Transverse colon (tissue), 4 donors: ENCODE results near the gene TEX261. TPM values are rescaled to one million over a fixed set of nuclear protein-coding genes. Genes with fewer than 3 reads are reported as not detected.

Experiments
- DNase-seq: peaks from one replicate; pipeline ENCODE4 v3.0.0-alpha.2; 2019
- H3K27ac ChIP-seq, 4 donors: fragments of 200-600 bp; sonication (generic); 2 replicates each; pipeline ENCODE4 v1.5.1; 2016 to 2018; ENCODE audit warnings: inconsistent platforms in 4 of 4
- H3K27me3 ChIP-seq: fragments of 200-600 bp; sonication (generic); 2 replicates; pipeline ENCODE4 v1.5.1; 2017; ENCODE audit warnings: inconsistent platforms
- H3K36me3 ChIP-seq, 4 donors: fragments of 200-600 bp; sonication (generic); 2 replicates each; pipeline ENCODE4 v1.5.1; 2017 to 2019; ENCODE audit warnings: inconsistent platforms in 4 of 4
- H3K4me1 ChIP-seq, 4 donors: fragments of 200-600 bp; sonication (generic); 2 replicates each; pipeline ENCODE4 v1.5.1; 2017 to 2020; ENCODE audit warnings: inconsistent platforms in 4 of 4
- H3K4me3 ChIP-seq, 4 donors: fragments of 200-600 bp; sonication (generic); 1 replicate in 1 of 4; 2 replicates in 3 of 4; pipeline versions ENCODE4 v1.5.1 to v1.6.1; 2017 to 2019; ENCODE audit warnings: inconsistent platforms in 4 of 4
- H3K9me3 ChIP-seq, 2 donors: fragments of 200-600 bp; sonication (generic); 2 replicates each; pipeline ENCODE4 v1.5.1; 2017 to 2019; ENCODE audit warnings: inconsistent platforms in 2 of 2
- EP300 ChIP-seq: sonication (generic); formaldehyde crosslinking; IDR thresholded peaks from one replicate; pipeline ENCODE4 v1.6.1; 2017; ENCODE audit warnings: antibody characterized with exemption, low read depth
- POLR2A ChIP-seq: fragments of 450-650 bp; IDR thresholded peaks from one replicate; pipeline ENCODE4 v1.6.1; 2016; ENCODE audit warnings: antibody characterized with exemption, mild to moderate bottlenecking, moderate library complexity
- POLR2AphosphoS5 ChIP-seq, 3 donors: sonication (generic); formaldehyde crosslinking; IDR thresholded peaks; one replicate each; pipeline ENCODE4 v1.6.1; 2016; ENCODE audit warnings: antibody characterized with exemption in 3 of 3
- WGBS, 2 donors: methylation state at CpG; one replicate each; pipeline ENCODE4 v1.1.5; 2018; ENCODE audit warnings: low coverage in 1 of 2; 5-methylcytosine and 5-hydroxymethylcytosine counted together
- in situ Hi-C, 4 donors: fragments of 200-750 bp; cut with MboI; loops; one replicate each; pipeline versions ENCODE4 v1.15.0 to v1.15.1; 2017; ENCODE audit warnings: low sequenced_read_pairs in 3 of 4, low pct_ligation_motif_present in 1 of 4, low pct_unique_long_range_greater_than_20kb in 1 of 4
- intact Hi-C: fragments of 100-400 bp; cut with DNase I; formaldehyde crosslinking; loops from one replicate; pipeline ENCODE4 v1.15.1; 2023; ENCODE audit warnings: low total_unique reads
- total RNA-seq, 4 donors: library from RNA; depleted of rRNA; stranded (reverse); fragments of >200 nt; gene quantifications; one replicate each; pipeline ENCODE4 v1.1.0, GENCODE V29; 2016
- TF ChIP-seq, protein P1 (sequence below), 5 experiments: fragments of 200-600 bp in 3 of 5; fragments of 450-650 bp in 2 of 5; sonication (generic) in 3 of 5; IDR thresholded peaks; 1 replicate in 2 of 5; 2 replicates in 3 of 5; pipeline ENCODE4 v1.5.1; 2016 to 2017; ENCODE audit warnings: antibody characterized with exemption in 5 of 5, inconsistent platforms in 3 of 5, mild to moderate bottlenecking in 2 of 5, moderate library complexity in 1 of 5

Gene TEX261
- total RNA-seq, 4 donors from 2014 or later, result 14.6 to 34.5 (median 30.5) TPM

DNA sequence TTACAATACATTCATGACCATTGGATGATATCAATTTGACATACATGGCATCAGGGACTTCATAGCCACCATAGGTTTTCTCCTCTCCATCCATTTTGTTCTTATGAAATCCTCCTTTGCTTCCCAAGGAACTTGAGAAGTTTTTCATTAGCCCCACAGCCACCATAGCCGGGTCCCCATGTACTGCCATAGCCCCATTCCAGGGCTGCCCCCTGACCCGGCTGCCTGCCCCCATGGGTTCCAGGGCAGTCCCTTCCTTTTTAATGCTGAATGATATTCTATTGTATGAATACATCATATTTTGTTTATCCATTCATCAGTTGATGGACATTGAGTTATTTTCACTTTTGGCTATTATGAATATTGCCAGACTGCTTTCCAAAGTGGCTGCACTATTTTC lies 38.5 kb downstream of the TEX261 start:
- in situ Hi-C loops, result no loop called here
- H3K4me1 ChIP-seq, result no peaks in the 10 kb centered on the region
- DNase-seq, result no peak
- H3K4me3 ChIP-seq, result no peak overlapping the region
- WGBS, 2 donors, result 78 to 80% methylated on average over 2 of the region's 2 CpGs
- H3K27me3 ChIP-seq, result peaks cover 41% of the 10 kb centered on the region
- intact Hi-C loops, result no loop called here
- TF ChIP-seq, protein P1, sequence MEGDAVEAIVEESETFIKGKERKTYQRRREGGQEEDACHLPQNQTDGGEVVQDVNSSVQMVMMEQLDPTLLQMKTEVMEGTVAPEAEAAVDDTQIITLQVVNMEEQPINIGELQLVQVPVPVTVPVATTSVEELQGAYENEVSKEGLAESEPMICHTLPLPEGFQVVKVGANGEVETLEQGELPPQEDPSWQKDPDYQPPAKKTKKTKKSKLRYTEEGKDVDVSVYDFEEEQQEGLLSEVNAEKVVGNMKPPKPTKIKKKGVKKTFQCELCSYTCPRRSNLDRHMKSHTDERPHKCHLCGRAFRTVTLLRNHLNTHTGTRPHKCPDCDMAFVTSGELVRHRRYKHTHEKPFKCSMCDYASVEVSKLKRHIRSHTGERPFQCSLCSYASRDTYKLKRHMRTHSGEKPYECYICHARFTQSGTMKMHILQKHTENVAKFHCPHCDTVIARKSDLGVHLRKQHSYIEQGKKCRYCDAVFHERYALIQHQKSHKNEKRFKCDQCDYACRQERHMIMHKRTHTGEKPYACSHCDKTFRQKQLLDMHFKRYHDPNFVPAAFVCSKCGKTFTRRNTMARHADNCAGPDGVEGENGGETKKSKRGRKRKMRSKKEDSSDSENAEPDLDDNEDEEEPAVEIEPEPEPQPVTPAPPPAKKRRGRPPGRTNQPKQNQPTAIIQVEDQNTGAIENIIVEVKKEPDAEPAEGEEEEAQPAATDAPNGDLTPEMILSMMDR (IDR thresholded peaks at IDR 0.05), result no peak
- TF ChIP-seq EP300, result no peak
- TF ChIP-seq POLR2A, result no peak
- TF ChIP-seq POLR2AphosphoS5 (IDR thresholded peaks at IDR 0.05), result no peak
- H3K36me3 ChIP-seq, result no peaks in the 10 kb centered on the region
- no peaks in the 10 kb centered on the region for H3K9me3 ChIP-seq
- H3K27ac ChIP-seq, result no peak overlapping the region

DNA sequence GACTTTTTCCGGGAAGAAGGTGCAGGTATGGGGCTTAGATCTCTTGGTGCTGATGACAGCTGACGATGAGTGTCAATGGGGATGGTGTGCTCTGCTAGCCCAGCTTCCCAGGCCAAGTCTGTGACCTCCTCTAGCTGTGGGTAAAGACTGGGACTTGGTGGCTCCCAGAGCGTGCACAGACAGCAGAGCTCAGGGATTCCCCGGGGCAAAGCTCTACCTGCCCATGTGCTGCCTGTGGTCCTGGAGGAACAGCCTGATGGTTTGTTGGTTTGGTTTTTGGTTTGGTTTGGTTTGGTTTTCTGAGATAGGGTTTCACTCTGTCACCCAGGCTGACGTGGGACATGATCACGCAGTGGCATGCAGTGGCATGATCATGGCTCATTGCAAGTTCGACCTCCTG lies 39.8 kb downstream of the TEX261 start:
- Histone ChIP-seq H3K9me3 (no peaks in the 10 kb centered on the region), H3K36me3 (no peaks in the 10 kb centered on the region), H3K4me1 (no peaks in the 10 kb centered on the region), H3K27me3 (peaks cover 41% of the 10 kb centered on the region), H3K4me3 (no peak overlapping the region), H3K27ac (no peak overlapping the region)
- in situ Hi-C loops (no loop called here), intact Hi-C loops (no loop called here)
- no peak for TF ChIP-seq EP300
- TF ChIP-seq, protein P1 (IDR thresholded peaks at IDR 0.05), result no peak
- no peak for TF ChIP-seq POLR2AphosphoS5 (IDR thresholded peaks at IDR 0.05)
- no peak for TF ChIP-seq POLR2A
- no peak for DNase-seq
- 77 to 85% methylated on average over 3 to 7 of the region's 7 CpGs for WGBS, 2 donors

DNA sequence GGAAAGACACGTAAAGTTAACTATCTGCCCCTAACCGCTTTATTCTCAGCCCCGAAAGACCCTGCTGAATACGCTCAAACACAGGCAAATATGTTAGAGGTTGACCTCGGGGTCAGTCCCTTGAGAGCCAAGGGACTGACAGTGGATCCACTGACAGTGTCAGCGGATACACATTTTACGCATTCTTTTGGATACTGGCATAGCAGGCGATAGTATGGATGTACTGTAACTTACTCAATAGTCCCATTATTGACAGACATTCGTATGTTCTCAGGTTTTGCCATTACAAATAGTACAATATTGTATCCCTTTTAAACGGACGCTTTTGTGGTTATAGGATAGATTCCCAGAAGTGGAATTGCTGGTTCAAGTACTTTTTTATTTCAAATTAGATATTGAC lies 45.6 kb downstream of the TEX261 start:
- in situ Hi-C loops, result loop anchor here (10.0 to 25.0 kb wide), 3 partner anchors 74 to 637 kb away; partner anchors contain the start of gene FAM136A (in 3 of the 4)
- Histone ChIP-seq H3K4me3 (no peak overlapping the region), H3K27me3 (peaks cover 48% of the 10 kb centered on the region), H3K4me1 (peaks cover 0 to 7% (median 2%) of the 10 kb centered on the region in 4 donors), H3K36me3 (no peaks in the 10 kb centered on the region), H3K27ac (no peak overlapping the region), H3K9me3 (no peaks in the 10 kb centered on the region)
- intact Hi-C loops, result no loop called here
- no peak for TF ChIP-seq POLR2AphosphoS5 (IDR thresholded peaks at IDR 0.05)
- TF ChIP-seq POLR2A, result no peak
- no peak for TF ChIP-seq EP300
- TF ChIP-seq, protein P1 (IDR thresholded peaks at IDR 0.05), result no peak
- DNase-seq, result no peak
- 82 to 85% methylated on average over 9 to 11 of the region's 11 CpGs for WGBS, 2 donors

DNA sequence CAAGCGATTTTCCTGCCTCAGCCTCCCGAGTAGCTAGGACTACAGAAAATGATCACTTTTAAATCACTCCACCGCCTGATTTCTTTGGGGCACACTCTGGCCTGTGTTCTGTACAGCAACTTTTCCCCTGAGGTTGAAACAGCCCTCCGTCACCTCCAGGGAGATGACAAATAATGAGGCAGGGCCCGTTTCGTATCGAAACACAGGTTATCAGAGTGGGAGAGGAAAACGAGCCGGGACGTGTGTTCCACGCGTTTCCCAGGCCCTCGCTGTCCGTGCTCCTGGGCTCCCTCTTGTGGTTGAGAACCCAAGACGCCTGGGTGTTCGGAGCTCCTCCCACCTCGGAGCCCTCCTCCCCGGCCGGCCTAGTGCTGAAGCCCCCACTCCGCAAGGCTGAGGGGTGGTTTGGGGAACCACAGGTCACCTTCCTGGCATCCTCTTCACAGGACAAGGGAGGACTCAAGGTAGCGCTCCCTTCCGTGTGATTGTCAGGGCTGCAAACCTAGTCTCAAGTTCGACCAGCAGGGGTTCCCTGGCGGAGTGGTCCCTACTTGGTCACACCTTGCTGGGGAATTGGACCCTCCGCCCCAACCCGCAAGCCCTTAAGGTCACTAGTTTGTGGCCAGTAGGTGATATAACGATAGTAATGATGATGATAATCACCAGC lies 46.2 kb downstream of the TEX261 start:
- Histone ChIP-seq H3K4me1 (peaks cover 0 to 7% (median 2%) of the 10 kb centered on the region in 4 donors), H3K9me3 (no peaks in the 10 kb centered on the region), H3K4me3 (peak overlapping the region in 2 of 4 donors; percentile 16 to 41), H3K27ac (no peak overlapping the region), H3K36me3 (no peaks in the 10 kb centered on the region), H3K27me3 (peaks cover 42% of the 10 kb centered on the region)
- intact Hi-C loops, result no loop called here
- TF ChIP-seq, protein P1 (IDR thresholded peaks at IDR 0.05), result peak; percentile 70 to 86 (median 80)
- TF ChIP-seq POLR2A (no peak), EP300 (no peak), POLR2AphosphoS5 (IDR thresholded peaks at IDR 0.05) (no peak)
- in situ Hi-C loops, result loop anchor here (10.0 to 25.0 kb wide), 3 partner anchors 74 to 636 kb away; partner anchors contain the start of gene FAM136A (in 3 of the 4)
- 13 to 20% methylated on average over 1 to 23 of the region's 27 CpGs for WGBS, 2 donors
- DNase-seq, result peak; percentile 80
